GM12878 (cell line): Measurements from ENCODE around the gene PYM1. TPM values are rescaled to one million over a fixed set of nuclear protein-coding genes. Genes with fewer than 3 reads are reported as not detected.

ENCODE experiments used
- BRCA1 ChIP-seq: IDR thresholded peaks from 2 replicates; pipeline ENCODE4 v1.6.1; 2011; ENCODE audit warnings: low read depth, low read length, improper control_type of control experiment
- CBX5 ChIP-seq: sonication (generic); IDR thresholded peaks from 2 replicates; pipeline ENCODE4 v1.6.1; 2016; ENCODE audit warnings: low read depth, moderate library complexity, mild to moderate bottlenecking, inconsistent platforms
- EP300 ChIP-seq, 2 experiments: fragments of 150-350 bp in 1 of 2; IDR thresholded peaks; 2 replicates each; pipeline ENCODE4 v1.6.1; 2011 to 2012; ENCODE audit warnings: low read depth in 2 of 2, low read length in 2 of 2, borderline replicate concordance in 1 of 2, improper control_type of control experiment in 1 of 2, inconsistent platforms in 1 of 2; ENCODE audit not compliant: control insufficient read depth in 1 of 2
- EZH2 ChIP-seq: IDR thresholded peaks from 2 replicates; pipeline ENCODE4 v1.6.1; 2012; ENCODE audit warnings: low read depth, mild to moderate bottlenecking, control low read depth, inconsistent platforms, low read length, borderline replicate concordance; ENCODE audit not compliant: control insufficient read depth
- GATAD2B ChIP-seq: fragments of 450-650 bp; conservative IDR thresholded peaks from 2 replicates; pipeline ENCODE4 v1.6.1; 2017; ENCODE audit warnings: low read depth, mild to moderate bottlenecking, moderate library complexity
- IRF4 ChIP-seq: IDR thresholded peaks from 2 replicates; pipeline ENCODE4 v1.6.1; 2011; ENCODE audit warnings: low read depth, low read length
- MTA2 ChIP-seq: fragments of 450-650 bp; IDR thresholded peaks from 2 replicates; pipeline ENCODE4 v1.6.1; 2016; ENCODE audit warnings: low read depth, mild to moderate bottlenecking, moderate library complexity
- NFXL1 ChIP-seq: fragments of 450-650 bp; IDR thresholded peaks from 2 replicates; pipeline ENCODE4 v1.6.1; 2017; ENCODE audit warnings: antibody characterized with exemption, mild to moderate bottlenecking, borderline replicate concordance
- NRF1 ChIP-seq: conservative IDR thresholded peaks from 2 replicates; pipeline ENCODE4 v1.6.1; 2011; ENCODE audit warnings: mild to moderate bottlenecking, low read depth, low read length, improper control_type of control experiment
- YY1 ChIP-seq: IDR thresholded peaks from 2 replicates; pipeline ENCODE4 v1.6.1; 2011; ENCODE audit warnings: low read depth, mild to moderate bottlenecking, low read length
- polyA plus RNA-seq, 11 experiments: library from polyadenylated mRNA; depleted of rRNA in 4 of 11; unstranded in 6 of 11; stranded (reverse) in 5 of 11; fragments of >200 nt; fragmentation: Nextera tagmentation in 4 of 11; fragmentation: Illumina TruSeq in 1 of 11; extraction: Ambion mirVana in 4 of 11; extraction: Trizol in 1 of 11; gene quantifications; 1 replicate in 1 of 11; 2 replicates in 10 of 11; pipeline versions ENCODE4 v1.2.1 to v1.2.3, GENCODE V29; 2011 to 2016; ENCODE audit warnings: inconsistent platforms in 2 of 11, missing spikeins in 2 of 11, low read depth in 1 of 11
- total RNA-seq, 4 experiments: library from RNA; depleted of rRNA in 3 of 4; stranded (reverse); fragments of >200 nt in 3 of 4; fragmentation: Illumina TruSeq in 1 of 4; extraction: Trizol in 1 of 4; gene quantifications; 2 replicates each; pipeline versions ENCODE4 v1.2.1 to v1.2.3, GENCODE V29; 2013 to 2021
- TF ChIP-seq, protein P1 (sequence below): fragments of 150-350 bp; IDR thresholded peaks from 2 replicates; pipeline ENCODE4 v1.6.1; 2016; ENCODE audit warnings: low read depth, low read length
- TF ChIP-seq, protein P2 (sequence below): IDR thresholded peaks from 2 replicates; pipeline ENCODE4 v1.6.1; 2011; ENCODE audit warnings: low read depth, mild to moderate bottlenecking, low read length, moderate library complexity, borderline replicate concordance; ENCODE audit errors: extremely low read depth

PYM1 gene
- total and polyA plus RNA-seq, 10 of the 15 experiments (the other 5 are each of a cell fraction or from before 2014, with no cell fraction given), result 33.9 to 93.4 (median 55.8) TPM

DNA sequence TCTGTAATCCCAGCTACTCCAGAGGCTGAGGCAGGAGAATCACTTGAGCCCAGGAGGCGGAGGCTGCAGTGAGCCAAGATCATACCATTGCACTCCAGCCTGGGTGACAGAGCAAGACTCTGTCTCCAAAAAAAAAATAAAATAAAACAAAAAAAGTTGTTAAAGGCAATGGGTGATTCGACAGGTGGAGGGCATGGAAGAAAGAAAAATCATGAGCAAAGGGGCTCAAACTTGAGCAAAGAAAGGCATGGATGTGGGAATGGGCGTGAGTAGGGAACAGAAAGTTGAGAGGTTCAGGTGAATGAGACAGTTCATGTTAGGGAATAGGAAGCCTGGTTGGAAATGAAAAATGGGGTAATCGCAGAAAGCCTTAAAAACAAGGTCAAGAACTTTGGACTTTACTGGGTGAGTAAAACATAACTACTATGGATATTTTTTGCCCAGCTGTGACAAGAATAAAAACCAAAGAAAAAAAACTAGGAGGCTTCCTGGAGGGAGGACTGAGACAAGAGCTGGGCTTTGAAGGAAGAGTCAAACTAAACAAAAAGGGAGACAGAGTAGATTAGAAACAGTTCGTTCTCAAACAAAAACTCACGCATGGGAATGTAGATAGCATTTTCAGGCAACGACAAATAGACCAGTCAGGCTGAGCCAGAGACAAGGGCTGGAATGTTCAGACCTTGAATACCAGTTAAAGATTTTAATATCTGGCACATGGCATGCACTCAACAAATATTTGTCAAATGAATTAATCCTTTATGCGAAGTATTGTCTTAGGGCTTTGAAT, 18.8 kb downstream of the PYM1 start (continued):
- TF ChIP-seq, protein P1, sequence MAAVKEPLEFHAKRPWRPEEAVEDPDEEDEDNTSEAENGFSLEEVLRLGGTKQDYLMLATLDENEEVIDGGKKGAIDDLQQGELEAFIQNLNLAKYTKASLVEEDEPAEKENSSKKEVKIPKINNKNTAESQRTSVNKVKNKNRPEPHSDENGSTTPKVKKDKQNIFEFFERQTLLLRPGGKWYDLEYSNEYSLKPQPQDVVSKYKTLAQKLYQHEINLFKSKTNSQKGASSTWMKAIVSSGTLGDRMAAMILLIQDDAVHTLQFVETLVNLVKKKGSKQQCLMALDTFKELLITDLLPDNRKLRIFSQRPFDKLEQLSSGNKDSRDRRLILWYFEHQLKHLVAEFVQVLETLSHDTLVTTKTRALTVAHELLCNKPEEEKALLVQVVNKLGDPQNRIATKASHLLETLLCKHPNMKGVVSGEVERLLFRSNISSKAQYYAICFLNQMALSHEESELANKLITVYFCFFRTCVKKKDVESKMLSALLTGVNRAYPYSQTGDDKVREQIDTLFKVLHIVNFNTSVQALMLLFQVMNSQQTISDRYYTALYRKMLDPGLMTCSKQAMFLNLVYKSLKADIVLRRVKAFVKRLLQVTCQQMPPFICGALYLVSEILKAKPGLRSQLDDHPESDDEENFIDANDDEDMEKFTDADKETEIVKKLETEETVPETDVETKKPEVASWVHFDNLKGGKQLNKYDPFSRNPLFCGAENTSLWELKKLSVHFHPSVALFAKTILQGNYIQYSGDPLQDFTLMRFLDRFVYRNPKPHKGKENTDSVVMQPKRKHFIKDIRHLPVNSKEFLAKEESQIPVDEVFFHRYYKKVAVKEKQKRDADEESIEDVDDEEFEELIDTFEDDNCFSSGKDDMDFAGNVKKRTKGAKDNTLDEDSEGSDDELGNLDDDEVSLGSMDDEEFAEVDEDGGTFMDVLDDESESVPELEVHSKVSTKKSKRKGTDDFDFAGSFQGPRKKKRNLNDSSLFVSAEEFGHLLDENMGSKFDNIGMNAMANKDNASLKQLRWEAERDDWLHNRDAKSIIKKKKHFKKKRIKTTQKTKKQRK, result no peak
- TF ChIP-seq EZH2, result no peak
- TF ChIP-seq IRF4, result no peak
- no peak for TF ChIP-seq EP300 (IDR thresholded peaks at IDR 0.05; ENCODE audit: borderline replicate concordance in 1 of 2, control insufficient read depth in 1 of 2, low read depth in 2 of 2, low read length in 2 of 2)
- TF ChIP-seq NRF1, result no peak
- no peak for TF ChIP-seq YY1
- TF ChIP-seq MTA2, result no peak
- TF ChIP-seq BRCA1, result no peak
- no peak for TF ChIP-seq NFXL1
- TF ChIP-seq CBX5, result no peak
- no peak for TF ChIP-seq GATAD2B
- TF ChIP-seq, protein P2, sequence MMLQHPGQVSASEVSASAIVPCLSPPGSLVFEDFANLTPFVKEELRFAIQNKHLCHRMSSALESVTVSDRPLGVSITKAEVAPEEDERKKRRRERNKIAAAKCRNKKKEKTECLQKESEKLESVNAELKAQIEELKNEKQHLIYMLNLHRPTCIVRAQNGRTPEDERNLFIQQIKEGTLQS, result no peak
